Measurements from ENCODE around the gene NFATC3.
A peak's percentile ranks its signal among the peaks of the same experiment; 100 is the strongest.

NFATC3 gene

DNA sequence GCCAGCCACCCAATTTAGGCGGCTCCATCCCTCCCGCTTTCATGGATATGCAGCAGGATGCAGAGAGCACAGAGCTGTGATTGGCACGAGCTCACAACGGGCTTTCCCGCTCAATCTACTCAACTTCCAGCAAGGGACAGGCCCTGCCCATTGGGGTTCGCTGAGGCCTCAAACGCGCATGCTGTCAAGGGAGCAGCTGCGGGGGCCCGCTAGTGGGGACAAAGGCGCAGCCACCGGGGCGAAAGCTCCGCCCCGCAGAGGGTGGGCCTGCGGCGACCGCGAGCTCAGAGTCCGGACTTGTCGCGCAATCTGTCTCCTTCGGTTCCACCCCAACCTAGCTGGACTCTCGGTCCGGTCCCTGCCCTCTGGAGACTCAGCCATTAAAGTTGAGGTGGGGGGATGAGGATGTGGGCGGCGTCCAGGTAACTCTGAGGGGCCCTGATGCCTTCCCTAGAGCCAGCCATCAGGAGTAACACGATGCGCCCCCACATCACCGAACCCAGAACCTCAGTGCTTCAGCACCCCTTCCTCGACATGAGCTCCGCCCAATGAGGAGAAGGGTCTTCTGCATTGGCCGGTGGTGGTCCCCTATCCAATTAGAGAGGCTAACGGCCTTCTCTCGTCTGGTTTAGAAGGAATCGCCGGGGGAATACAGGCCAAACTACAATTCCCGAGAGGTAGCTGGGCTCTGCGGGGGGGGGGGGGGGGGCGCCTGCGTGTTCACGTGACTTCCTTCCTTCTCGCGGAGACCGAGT lies 489 bp upstream of the NFATC3 start:
- peak; percentile 66 for DNase-seq (ENCODE audit: extremely low spot score)
- POLR2A ChIA-PET = interaction anchor here (0.6 to 3.8 kb wide), 21 partner anchors 9 to 241 kb away, joined by 3 to 27 read pairs (median 4); partner anchors contain the start of genes ESRP2, PLA2G15 and SLC7A6
- TF ChIP-seq L3MBTL2 (conservative IDR thresholded peaks at IDR 0.05) (peak; percentile 86), HDGF (IDR thresholded peaks at IDR 0.05; ENCODE audit: borderline replicate concordance) (no peak), ZNF384 (IDR thresholded peaks at IDR 0.05) (no peak), FOXM1 (IDR thresholded peaks at IDR 0.05; ENCODE audit: borderline replicate concordance) (peak; percentile 45; the same call in 1 of the 2 replicates)
- TF ChIP-seq, protein P1, sequence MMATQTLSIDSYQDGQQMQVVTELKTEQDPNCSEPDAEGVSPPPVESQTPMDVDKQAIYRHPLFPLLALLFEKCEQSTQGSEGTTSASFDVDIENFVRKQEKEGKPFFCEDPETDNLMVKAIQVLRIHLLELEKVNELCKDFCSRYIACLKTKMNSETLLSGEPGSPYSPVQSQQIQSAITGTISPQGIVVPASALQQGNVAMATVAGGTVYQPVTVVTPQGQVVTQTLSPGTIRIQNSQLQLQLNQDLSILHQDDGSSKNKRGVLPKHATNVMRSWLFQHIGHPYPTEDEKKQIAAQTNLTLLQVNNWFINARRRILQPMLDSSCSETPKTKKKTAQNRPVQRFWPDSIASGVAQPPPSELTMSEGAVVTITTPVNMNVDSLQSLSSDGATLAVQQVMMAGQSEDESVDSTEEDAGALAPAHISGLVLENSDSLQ (IDR thresholded peaks at IDR 0.05) = peak; percentile 61
- CTCF ChIA-PET = interaction anchor here (0.7 to 1.6 kb wide), 3 partner anchors 9 to 145 kb away, joined by 3 to 8 read pairs (median 3); no protein-coding TSS in a partner anchor

DNA sequence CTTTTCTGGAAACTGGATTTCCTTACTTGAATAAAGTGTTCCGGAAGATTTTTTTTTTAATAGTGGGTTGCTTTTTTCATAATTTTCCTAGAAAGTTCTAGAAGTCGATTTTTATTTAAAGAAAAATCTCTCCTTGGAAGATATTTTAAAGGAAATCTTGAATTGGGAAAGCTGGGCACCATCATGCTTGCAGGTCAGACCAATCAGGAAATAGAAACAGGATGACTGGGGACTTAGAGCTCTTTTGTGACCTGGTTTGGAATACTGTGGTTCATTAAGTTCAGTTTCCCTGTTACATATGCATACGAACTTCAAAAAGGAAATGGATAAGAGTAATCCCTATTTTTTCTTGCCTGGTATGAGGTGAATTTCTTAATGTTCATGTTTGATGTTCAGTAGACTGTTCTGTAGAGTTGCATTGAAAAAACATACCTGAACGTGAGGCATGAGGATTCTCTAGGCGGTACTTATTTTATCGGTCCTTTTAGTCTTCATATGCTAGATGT lies 1.2 kb downstream of the NFATC3 start:
- CTCF ChIA-PET = interaction anchor here (0.5 to 1.6 kb wide), 2 partner anchors 8 to 230 kb away, joined by 3 to 8 read pairs; no protein-coding TSS in a partner anchor
- DNase-seq (ENCODE audit: extremely low spot score) = peak; percentile 25
- POLR2A ChIA-PET = interaction anchor here (0.9 to 2.9 kb wide), 8 partner anchors 10 to 178 kb away, joined by 3 to 23 read pairs (median 6); partner anchors contain the start of gene SLC7A6
- TF ChIP-seq FOXA1 (IDR thresholded peaks at IDR 0.05) = no peak
- no peak for TF ChIP-seq ELF4 (IDR thresholded peaks at IDR 0.05)
- TF ChIP-seq CTBP1 (IDR thresholded peaks at IDR 0.05; ENCODE audit: borderline replicate concordance) = no peak
- no peak for TF ChIP-seq L3MBTL2 (conservative IDR thresholded peaks at IDR 0.05)
- TF ChIP-seq SUZ12 (IDR thresholded peaks at IDR 0.05) = no peak
- no peak for TF ChIP-seq LEF1 (IDR thresholded peaks at IDR 0.05; ENCODE audit: borderline replicate concordance)
- no peak for TF ChIP-seq TARDBP (IDR thresholded peaks at IDR 0.05)
- no peak for TF ChIP-seq BHLHE40 (IDR thresholded peaks at IDR 0.05; ENCODE audit: borderline replicate concordance)
- no peak for TF ChIP-seq FOXM1 (IDR thresholded peaks at IDR 0.05; ENCODE audit: borderline replicate concordance)
- no peak for TF ChIP-seq HDGF (IDR thresholded peaks at IDR 0.05; ENCODE audit: borderline replicate concordance)

DNA sequence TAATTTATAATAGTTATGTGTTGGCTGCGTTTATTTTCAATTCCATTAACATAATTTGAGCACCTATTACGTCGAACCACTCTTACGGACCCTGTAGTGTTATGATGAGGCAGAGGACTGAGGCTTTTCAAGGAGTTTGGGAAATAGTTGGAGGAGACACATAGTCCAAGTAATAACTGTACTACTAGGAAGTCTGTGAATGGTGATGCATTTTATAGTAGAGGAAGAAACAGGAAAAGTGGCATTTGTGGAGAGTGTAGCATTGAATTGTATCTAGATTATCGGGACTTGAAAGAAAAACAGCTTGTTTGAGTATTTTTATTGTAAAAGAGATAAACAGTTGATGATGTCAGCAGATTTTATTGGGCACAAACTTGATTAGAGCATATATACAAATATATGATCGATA lies 1.7 kb downstream of the NFATC3 start:
- DNase-seq (ENCODE audit: extremely low spot score) = peak; percentile 6
- TF ChIP-seq CTBP1 (IDR thresholded peaks at IDR 0.05; ENCODE audit: borderline replicate concordance) = peak; percentile 27; the same call in 1 of the 2 replicates
- no peak for TF ChIP-seq TARDBP (IDR thresholded peaks at IDR 0.05)
- POLR2A ChIA-PET = interaction anchor here (0.9 to 2.9 kb wide), 5 partner anchors 42 to 177 kb away, joined by 3 to 23 read pairs (median 4); partner anchors contain the start of gene SLC7A6
- CTCF ChIA-PET = no interaction called here

DNA sequence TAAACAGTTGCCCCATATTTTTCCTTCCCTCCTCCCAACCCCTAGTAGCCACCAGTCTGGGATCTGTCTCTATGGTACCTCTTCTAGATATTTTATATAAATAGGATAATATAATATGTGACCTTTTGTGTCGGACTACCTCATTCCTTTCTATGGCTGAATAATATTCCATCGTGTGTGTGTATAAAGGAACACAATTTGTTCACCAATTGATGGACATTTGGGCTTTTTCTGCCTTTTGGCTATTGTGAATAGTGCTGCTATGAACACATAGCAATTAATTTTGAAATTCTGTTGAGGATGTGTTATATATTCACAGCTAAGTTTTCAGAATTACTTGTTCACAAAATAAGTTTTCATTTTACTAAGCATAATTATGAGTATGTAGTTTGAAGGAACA lies 2.5 kb downstream of the NFATC3 start:
- ChIA-PET POLR2A (no interaction called here), CTCF (no interaction called here)
- no peak for DNase-seq (ENCODE audit: extremely low spot score)
- TF ChIP-seq ELF4 (IDR thresholded peaks at IDR 0.05) (no peak), NFRKB (IDR thresholded peaks at IDR 0.05) (no peak), FOXM1 (IDR thresholded peaks at IDR 0.05; ENCODE audit: borderline replicate concordance) (no peak), SUZ12 (IDR thresholded peaks at IDR 0.05) (no peak), ZNF384 (IDR thresholded peaks at IDR 0.05) (no peak), FOXA1 (IDR thresholded peaks at IDR 0.05) (no peak), TARDBP (IDR thresholded peaks at IDR 0.05) (no peak), BHLHE40 (IDR thresholded peaks at IDR 0.05; ENCODE audit: borderline replicate concordance) (no peak)
- TF ChIP-seq, protein P1 (IDR thresholded peaks at IDR 0.05) = no peak

DNA sequence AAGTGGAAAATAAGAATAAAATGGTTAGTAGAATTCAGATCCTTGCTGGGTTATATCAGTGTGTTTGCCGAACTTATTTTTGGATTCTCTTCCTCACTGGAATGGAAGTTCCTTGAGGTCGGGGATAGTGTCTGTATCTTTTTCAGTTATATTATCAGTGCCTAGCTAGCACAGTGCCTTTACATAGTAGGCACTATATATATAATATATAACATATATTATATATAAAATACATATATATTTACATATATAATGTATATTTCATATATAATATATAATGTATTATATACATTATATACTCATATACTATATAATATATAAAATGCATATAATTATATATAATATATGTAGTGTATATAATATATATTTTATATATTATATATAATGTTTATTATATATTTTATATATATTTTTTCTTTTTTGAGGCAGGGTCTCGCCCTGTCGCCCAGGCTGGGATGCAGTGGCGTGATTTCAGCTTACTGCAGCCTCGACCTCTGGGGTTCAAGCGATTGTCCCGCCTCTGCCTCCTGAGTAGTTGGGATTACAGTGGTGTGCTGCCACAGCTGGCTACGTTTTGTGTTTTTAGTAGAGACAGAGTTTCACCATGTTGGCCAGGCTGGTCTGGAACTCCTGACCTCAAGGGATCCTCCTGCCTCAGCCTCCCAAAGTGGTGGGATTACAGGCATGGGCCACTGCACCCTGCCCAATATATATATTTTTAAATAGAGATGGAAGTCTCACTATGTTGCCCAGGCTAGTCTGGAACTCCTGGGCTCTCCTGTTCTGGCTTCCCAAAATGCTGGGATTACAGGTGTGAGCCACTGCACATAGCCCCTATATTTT lies 3.2 kb downstream of the NFATC3 start:
- CTCF ChIA-PET = no interaction called here
- DNase-seq (ENCODE audit: extremely low spot score) = no peak

More for the DNA sequence above, 3.2 kb downstream of the NFATC3 start:
- POLR2A ChIA-PET = no interaction called here
- TF ChIP-seq FOXK2 (IDR thresholded peaks at IDR 0.05) (no peak), FOXM1 (IDR thresholded peaks at IDR 0.05; ENCODE audit: borderline replicate concordance) (no peak), HDGF (IDR thresholded peaks at IDR 0.05; ENCODE audit: borderline replicate concordance) (no peak), LEF1 (IDR thresholded peaks at IDR 0.05; ENCODE audit: borderline replicate concordance) (no peak), SP1 (IDR thresholded peaks at IDR 0.05) (no peak), BHLHE40 (IDR thresholded peaks at IDR 0.05; ENCODE audit: borderline replicate concordance) (no peak), L3MBTL2 (conservative IDR thresholded peaks at IDR 0.05) (no peak), CTBP1 (IDR thresholded peaks at IDR 0.05; ENCODE audit: borderline replicate concordance) (no peak), ELF4 (IDR thresholded peaks at IDR 0.05) (no peak), SUZ12 (IDR thresholded peaks at IDR 0.05) (no peak), ARNT (IDR thresholded peaks at IDR 0.05) (no peak), NFRKB (IDR thresholded peaks at IDR 0.05) (no peak), ZNF384 (IDR thresholded peaks at IDR 0.05) (no peak), TARDBP (IDR thresholded peaks at IDR 0.05) (no peak), FOXA1 (IDR thresholded peaks at IDR 0.05) (no peak)
- TF ChIP-seq, protein P1 (IDR thresholded peaks at IDR 0.05) = no peak

All from HEK293T (cell line).